Measurements from ENCODE around the gene IPPK.
A peak's percentile ranks its signal among the peaks of the same experiment; 100 is the strongest.

IPPK gene

DNA sequence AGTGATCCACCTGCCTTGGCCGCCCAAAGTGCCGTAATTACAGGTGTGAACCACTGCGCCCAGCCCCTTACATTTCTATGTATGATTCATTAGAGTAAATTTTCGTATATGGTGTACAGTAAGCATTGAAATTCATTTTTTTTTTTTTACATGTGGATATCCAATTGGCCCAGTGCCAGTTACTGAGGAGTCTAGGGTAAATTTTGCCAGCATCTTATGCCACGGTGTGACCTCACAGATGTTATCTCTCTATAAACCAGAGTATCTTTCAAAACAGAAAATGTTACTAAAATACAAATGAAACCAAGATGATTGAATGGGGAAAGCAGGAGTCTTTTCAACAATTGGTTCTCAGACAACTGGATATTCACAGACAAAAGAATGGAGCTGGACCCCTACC lies 64.7 kb downstream of the IPPK start:
- no peak for DNase-seq (ENCODE audit: low spot score)
- no peak overlapping the region for H3K27ac ChIP-seq
- POLR2A ChIA-PET (ENCODE audit: low non-redundant PET) = no interaction called here
- CTCF ChIA-PET = interaction anchor here (0.7 kb wide), 1 partner anchor 548 kb away, joined by 4 read pairs; no protein-coding TSS in a partner anchor
- TF ChIP-seq, protein P1, sequence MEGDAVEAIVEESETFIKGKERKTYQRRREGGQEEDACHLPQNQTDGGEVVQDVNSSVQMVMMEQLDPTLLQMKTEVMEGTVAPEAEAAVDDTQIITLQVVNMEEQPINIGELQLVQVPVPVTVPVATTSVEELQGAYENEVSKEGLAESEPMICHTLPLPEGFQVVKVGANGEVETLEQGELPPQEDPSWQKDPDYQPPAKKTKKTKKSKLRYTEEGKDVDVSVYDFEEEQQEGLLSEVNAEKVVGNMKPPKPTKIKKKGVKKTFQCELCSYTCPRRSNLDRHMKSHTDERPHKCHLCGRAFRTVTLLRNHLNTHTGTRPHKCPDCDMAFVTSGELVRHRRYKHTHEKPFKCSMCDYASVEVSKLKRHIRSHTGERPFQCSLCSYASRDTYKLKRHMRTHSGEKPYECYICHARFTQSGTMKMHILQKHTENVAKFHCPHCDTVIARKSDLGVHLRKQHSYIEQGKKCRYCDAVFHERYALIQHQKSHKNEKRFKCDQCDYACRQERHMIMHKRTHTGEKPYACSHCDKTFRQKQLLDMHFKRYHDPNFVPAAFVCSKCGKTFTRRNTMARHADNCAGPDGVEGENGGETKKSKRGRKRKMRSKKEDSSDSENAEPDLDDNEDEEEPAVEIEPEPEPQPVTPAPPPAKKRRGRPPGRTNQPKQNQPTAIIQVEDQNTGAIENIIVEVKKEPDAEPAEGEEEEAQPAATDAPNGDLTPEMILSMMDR (conservative IDR thresholded peaks at IDR 0.05; ENCODE audit: low read depth) = no peak

DNA sequence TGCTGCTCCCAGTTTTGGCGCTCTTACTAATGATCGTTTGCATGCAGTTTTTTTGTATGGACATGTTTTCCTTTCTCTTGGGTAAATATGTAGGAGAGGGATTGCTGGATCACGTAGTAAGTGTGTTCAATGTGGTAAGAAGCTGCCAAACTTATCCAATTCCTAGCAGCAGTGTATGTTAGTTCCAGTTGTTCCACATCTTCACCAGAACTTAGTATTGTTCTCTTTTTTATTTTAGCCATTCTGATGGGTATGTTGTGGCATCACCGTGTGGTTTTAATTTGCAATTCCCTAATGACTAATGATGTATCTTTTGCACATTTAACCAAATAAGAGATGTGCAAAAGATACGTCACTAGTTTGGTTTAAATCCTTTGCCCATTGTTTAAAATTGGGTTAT lies 65.9 kb downstream of the IPPK start:
- CTCF ChIA-PET = no interaction called here
- DNase-seq (ENCODE audit: low spot score) = no peak
- no peak overlapping the region for H3K27ac ChIP-seq
- TF ChIP-seq, protein P1 (conservative IDR thresholded peaks at IDR 0.05; ENCODE audit: low read depth) = no peak
- POLR2A ChIA-PET (ENCODE audit: low non-redundant PET) = no interaction called here

DNA sequence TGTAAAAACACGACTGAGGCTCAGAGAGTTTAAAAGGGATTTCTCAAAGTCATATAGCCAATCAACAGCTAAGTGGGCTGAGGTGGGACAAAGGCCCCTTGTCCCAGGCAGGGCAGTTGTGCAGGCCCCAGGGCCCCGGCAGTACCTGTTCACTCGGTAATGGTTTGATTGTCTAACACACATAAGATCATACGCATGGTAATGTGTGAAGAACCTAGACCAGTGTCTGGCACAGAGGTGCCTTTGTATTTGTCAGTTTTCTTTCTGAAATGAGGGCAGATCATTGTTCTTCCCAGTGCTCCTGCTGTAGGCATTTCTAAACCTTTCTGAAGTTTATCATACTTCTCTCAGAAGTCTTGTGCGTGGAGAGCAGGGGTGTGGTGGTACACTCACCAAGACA lies 66.8 kb downstream of the IPPK start:
- ChIA-PET CTCF (no interaction called here), POLR2A (ENCODE audit: low non-redundant PET) (no interaction called here)
- no peak for DNase-seq (ENCODE audit: low spot score)
- TF ChIP-seq, protein P1 (conservative IDR thresholded peaks at IDR 0.05; ENCODE audit: low read depth) = no peak
- peak overlapping the region; percentile 0; the same call in 1 of the 2 replicates for H3K27ac ChIP-seq

DNA sequence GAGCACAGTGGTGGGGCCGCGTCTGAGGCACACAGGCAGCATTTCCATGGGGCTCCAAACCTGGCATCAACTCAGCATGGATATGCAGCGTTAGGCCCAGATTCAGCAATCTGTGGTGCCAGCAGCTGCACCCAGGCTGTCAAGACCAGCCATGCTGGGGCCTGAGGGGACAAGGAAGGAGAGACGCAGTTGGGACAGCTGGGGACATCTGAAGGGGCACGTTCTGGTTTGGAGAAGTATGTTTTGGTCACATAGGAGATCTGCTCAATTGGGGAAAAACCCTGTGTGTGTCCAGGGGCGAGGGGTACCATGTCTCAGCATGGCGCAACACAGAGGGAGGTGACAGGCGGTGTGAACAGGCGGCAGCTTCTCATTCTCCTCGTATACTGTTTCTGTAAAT lies 67.5 kb downstream of the IPPK start:
- H3K27ac ChIP-seq = no peak overlapping the region
- ChIA-PET POLR2A (ENCODE audit: low non-redundant PET) (interaction anchor here (0.8 kb wide), 1 partner anchor 9 kb away, joined by 3 read pairs; no protein-coding TSS in a partner anchor), CTCF (no interaction called here)
- TF ChIP-seq, protein P1 (conservative IDR thresholded peaks at IDR 0.05; ENCODE audit: low read depth) = no peak
- DNase-seq (ENCODE audit: low spot score) = no peak

DNA sequence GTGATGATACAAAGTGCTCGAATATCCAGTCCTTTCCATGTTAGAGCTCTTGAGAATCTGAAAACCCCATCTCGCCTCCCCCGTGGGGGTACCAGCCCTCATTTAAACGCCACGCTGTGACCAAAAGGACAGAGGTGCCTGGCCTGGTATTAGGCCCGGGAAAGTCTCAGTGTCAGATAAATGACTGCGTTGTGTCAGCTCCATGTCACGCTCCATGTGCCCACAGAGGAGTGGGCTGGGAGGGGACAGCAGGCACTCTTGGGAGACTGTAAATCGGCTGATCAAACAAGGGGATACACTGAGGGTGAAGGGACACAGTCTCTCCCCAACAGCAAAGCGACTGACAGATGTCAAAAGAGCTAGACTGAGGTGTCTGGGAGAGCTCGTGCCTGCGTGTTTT lies 68.5 kb downstream of the IPPK start:
- no peak for DNase-seq (ENCODE audit: low spot score)
- ChIA-PET CTCF (interaction anchor here (0.6 kb wide), 1 partner anchor 469 kb away, joined by 3 read pairs; no protein-coding TSS in a partner anchor), POLR2A (ENCODE audit: low non-redundant PET) (no interaction called here)
- H3K27ac ChIP-seq = peak overlapping the region; percentile 6; the same call in 1 of the 2 replicates
- TF ChIP-seq, protein P1 (conservative IDR thresholded peaks at IDR 0.05; ENCODE audit: low read depth) = no peak

DNA sequence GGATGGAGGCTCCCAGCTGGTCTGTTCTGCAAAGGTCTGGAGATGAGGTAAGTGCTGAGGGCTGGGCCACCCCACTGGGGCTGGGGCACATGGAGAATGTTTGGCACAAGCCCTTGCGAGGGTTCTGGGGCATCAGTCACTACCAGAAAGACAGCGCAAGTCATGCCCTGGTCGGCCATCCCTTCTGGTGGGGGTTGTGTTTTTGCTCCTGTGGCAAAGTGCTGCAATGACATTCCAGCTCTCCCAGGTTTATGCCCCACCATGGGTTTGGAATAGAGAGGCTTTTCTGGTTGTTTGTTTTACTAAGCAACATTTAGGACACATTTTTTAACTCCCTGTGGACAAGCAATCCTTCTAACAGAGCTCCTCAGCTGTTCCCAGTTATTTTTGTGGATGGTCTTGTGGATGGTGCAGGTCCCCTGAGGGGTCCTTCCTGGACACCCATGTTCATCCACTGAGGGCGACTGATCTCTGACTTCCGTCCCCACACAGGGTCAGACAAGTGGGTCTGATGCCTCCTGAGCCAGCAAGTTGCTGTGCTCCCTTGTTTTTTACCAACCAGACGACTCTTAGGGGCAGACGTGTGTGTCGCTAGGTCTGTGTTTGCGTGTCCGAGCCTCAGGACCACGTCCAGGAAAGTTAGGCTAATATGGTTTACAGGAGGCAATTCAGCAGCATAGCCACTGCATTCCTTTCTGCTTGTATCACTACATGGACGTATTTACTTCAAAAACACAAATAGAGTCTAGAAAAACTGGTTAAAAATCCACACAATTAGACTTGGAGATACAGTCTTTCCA lies 69.3 kb downstream of the IPPK start:
- TF ChIP-seq, protein P1 (conservative IDR thresholded peaks at IDR 0.05; ENCODE audit: low read depth) = no peak
- POLR2A ChIA-PET (ENCODE audit: low non-redundant PET) = no interaction called here
- DNase-seq (ENCODE audit: low spot score) = no peak
- CTCF ChIA-PET = interaction anchor here (0.8 to 1.1 kb wide), 2 partner anchors 67 to 466 kb away, joined by 4 read pairs; no protein-coding TSS in a partner anchor
- peak overlapping the region; percentile 58 for H3K27ac ChIP-seq
